ENCODE results near the gene CNTNAP2.

The CNTNAP2 gene

DNA sequence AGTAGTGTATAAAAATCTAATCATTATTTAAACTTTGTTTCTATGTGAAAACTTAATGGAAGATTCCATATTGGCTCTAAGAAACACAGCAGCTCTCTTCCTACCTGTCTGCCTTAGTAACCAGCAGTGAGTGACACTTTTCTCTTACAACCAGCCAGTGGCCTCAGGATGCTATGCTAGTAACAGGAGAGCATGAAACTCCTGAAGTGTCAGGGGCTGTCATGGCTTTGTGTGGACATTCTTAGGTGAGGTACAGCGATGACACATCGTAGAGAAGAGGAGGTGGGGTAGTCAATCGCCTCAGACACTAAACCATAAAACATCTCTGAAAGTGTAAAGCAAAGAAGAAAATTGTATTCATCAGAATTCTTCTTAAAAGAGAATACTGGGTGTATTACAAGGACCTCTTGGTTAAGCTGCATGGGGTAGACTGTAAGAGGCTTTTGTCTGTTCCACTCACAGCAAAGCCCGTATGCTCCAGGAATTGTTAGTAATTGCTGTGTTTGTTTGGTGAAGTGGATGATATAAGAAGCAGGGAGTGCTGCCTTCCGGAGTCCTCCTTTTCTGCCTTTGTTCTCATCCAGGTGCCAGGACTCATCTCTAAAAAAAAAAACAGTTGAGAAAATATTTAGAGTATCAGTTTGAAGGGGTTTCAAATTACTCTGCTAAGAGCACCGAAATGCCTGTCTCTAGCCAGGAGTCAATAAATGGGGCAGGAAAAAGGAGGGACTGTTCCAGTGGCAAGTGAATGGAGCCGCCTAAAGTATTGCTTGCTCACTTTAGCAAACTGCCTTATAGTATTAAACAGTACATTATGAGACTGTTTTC lies 518.8 kb downstream of the CNTNAP2 start:
- no peak for DNase-seq

- no peak for DNase-seq
These were observed 519.4 kb downstream of the CNTNAP2 start for GRCh38 chr7:146636033-146636356.

GRCh38 chr7:146636581-146636980 lies 520.0 kb downstream of the CNTNAP2 start:
- no peak for DNase-seq

DNA sequence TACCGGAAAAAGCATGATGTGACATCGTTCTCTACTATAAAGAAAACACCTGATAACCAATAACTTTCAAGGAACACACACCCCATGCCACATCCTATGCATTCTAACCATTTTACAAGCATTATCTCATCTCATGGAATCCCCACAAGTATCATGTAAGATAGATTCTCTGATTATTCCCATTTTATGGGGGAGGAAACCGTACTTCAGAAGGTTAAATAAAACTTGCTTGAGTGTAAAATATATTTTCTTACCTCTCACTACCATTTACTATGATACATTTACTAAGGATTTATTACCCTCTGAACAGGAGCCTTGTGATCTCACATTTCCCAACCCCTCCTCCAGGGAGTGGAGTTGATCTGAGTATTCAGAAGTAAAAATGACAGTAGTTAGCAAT lies 522.7 kb downstream of the CNTNAP2 start:
- DNase-seq: no peak

DNA sequence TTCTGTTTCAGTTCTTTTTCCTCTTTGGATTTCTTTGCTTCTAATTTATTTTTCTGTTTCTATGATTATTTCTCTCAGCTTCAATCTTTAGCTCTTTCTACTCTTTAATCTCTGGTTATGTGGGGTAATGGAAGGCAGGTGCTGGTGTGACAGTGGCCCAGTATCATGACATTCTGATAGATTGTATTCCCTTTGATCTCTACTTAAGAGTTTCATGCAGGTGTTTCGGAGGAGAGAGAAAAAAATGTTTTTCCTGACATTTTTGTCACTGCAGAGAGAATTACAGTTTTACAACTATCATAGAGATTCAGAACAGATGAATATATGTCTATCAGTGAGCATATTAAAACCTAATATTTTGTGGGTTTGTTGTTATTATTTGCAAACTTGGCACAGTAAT lies 524.9 kb downstream of the CNTNAP2 start:
- DNase-seq: no peak

DNA sequence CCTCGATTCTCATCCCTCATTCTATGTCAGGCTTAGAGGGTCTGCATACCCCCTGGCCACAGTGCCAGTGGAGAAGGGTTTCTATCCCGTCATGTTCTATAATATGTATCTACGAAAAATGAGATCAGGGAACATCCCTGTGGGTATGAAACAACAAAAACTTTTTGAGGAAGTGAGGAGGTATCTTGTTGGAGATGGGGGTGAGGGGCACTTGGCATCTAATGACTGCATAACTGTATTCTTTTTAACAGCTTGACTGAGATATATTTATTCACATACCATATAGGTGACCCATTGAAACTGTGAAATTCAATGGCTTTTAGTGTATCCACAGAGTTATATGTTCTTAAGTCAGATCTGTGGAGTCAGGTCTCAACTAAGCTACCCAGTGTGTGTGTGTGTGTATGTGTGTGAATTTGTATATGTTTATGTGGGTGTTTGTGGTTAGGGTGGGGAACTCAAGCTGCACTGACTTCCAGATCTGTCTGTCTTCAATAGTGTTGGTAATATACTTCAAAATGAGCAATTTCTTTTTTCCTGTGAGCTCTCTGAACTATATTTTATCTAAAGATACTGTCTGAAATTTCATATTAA lies 528.9 kb downstream of the CNTNAP2 start:
- no peak for DNase-seq

DNA sequence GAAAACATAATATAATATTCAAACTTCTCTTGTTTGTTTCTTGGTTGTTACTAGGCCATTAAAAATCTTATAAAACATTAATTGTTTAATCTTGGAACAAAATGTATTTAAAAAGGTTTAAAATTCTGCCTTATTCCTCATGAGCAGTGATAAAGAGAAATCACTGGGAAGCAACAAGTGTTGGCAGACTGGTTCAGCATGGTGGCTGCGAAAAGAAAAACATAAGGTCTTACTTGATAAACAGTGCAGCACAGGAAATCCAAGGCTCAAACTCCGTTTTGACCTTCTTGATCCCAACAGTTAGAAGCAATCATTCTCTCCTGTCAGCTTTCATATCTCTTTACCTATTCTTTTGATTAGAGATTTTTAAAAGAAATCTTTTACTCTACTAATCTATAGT lies 530.8 kb downstream of the CNTNAP2 start:
- no peak for DNase-seq

DNA sequence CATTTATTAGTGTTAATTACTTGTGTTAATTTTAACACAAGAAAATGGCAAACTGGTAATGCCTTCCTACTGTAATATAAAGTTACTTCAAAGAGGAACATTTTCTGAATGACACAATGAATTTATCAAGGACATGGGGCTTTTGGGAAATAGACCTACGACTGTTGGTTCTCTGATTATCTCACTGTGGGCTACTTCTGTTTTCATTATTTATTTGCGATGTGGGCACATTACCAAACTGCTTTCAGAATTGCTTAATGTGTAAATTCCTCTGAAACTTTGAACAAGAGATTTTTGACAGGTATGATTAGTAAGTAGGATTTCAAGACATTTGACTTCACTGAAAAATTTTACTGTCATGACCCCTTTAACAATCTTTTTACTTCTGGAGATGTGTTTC lies 535.6 kb downstream of the CNTNAP2 start:
- no peak for DNase-seq

GRCh38 chr7:146654048-146654447 lies 537.4 kb downstream of the CNTNAP2 start:
- no peak for DNase-seq

GRCh38 chr7:146655928-146656797 lies 539.6 kb downstream of the CNTNAP2 start:
- peak; percentile 24 for DNase-seq

DNA sequence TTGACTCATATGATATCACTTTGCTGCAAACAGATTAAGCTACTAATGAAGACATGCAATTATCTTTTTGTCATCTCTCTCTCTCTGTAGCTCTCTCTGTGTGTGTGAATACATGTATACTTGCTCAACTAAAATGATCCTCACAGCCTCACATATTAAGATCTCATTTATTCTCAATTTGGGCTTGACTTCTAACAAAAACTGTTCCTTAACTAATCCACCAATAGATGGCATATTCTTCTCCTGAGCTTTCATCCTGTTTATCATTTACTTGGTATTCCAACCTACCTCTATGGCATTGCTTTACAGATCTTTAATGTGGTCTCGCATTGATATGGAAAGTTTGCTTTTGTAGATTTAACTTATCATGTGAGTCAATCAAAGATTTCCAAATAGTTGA lies 540.4 kb downstream of the CNTNAP2 start:
- DNase-seq: no peak

DNA sequence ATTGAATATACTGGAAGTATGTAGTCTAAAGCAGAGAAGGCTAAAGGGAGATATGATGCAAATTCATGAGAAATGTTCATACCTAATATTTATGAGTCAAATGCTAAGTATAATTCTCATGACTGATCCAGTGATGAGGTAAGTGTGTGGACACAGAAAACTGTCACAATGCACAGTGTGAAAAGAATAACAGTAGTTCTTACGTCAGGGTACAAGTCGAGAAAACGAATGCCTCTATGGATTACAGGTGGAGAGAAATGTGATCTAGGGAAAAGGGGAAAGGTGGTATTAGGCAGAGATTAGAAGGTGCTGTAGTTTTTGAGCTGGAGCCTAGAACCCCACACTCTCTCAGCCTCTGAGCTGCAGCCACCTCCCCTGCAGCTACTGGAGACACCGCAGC lies 542.0 kb downstream of the CNTNAP2 start:
- DNase-seq: no peak

DNA sequence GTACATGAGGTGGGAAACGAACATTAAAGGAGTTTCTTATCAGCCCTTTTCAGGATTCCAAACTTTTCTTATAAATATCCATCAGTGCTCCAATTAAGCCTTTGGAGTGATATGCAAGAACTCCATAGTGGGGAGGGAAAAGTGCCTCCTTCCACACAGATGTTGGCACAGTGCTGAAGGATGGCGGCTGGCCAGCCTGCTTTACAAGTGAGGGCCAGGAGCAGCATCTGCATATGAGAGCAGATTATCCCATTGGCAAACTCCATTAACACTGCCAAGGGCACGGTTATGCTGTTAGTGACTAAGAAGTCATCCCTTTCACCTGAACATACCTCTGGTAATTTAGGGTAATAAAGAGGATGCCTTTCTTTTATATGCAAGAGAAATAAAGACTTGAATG lies 543.1 kb downstream of the CNTNAP2 start:
- DNase-seq: no peak

GRCh38 chr7:146660839-146661238 lies 544.2 kb downstream of the CNTNAP2 start:
- DNase-seq: no peak

- no peak for DNase-seq
These were observed 544.8 kb downstream of the CNTNAP2 start for GRCh38 chr7:146661435-146661834.

- DNase-seq: no peak
These were observed 545.3 kb downstream of the CNTNAP2 start for GRCh38 chr7:146661929-146662328.

- DNase-seq: no peak
These were observed 548.4 kb downstream of the CNTNAP2 start for GRCh38 chr7:146665023-146665422.

- no peak for DNase-seq
These were observed 553.9 kb downstream of the CNTNAP2 start for GRCh38 chr7:146670532-146670931.

- no peak for DNase-seq
These were observed 564.9 kb downstream of the CNTNAP2 start for GRCh38 chr7:146681487-146681886.

DNA sequence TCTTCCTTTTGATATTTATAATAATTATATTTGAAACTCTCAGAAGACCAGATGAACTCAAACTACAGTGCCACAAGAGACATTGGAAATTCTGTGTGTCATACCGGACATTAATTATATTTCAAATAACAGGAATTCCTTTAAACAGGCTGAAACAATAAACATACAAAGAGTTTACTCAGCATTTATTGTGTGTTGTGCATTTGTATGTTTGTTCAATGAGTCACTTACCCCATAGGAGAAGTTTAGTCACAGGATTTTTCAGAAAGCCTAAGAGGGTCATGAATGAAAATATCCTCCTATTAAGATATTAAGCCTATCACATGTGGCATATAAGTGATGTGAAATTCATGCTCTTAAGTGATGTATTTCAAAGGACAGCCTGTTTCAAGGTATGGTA lies 566.8 kb downstream of the CNTNAP2 start:
- no peak for DNase-seq

DNA sequence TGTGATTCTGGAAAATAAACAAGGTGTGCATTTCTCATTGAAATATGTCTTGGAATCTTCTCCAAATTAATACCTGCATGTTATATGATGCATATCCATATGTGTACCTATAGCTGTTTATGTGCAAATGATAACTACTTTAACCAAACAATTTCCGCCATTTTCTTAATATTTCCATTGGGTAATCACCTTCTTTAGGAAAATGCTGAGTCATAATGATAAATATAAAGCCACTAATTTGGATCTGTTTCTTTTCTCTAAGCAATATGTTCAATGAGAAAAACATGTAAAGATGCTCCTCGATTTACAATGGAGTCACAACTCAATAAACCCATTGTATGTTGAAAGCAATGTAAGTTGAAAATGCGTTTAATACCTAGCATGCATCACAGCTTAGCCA lies 574.4 kb downstream of the CNTNAP2 start:
- DNase-seq: no peak

DNA sequence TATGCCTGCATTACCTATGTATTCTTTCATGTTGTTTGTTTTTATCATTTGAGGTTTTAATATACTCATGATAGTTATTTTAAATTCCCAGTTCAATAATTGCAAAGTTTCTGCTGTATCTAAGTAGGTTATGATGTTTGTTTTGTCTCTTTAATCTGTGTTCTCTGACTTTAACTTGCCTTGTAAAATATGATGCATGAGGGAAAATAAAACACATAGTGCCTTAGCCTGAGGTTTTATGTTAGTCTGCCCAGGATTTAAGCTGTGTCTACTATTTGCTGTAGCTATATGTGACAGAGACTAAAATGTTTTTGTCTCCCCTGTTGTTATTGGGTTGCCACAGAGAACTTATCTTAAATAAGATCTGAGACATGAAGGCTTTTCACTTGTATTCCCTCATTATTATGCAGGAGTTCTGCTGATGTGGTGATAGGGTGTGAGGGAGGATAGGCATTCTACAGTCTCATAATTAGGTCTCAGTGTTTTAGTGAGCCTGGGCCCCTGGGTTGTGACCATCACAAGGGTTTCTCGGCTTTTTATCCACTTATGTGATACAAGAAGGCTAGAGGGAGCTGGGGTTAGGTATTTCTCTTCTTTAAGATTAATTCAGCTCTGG lies 582.5 kb downstream of the CNTNAP2 start:
- DNase-seq: no peak

GRCh38 chr7:146700015-146700560 lies 583.5 kb downstream of the CNTNAP2 start:
- DNase-seq: no peak
